Dedifferentiated amniotic fluid mesenchymal stem cell (primary cell): ENCODE data around the gene GLB1L2.
"Not testable (repeated sequence)": the region's sequence is repeated elsewhere in the genome, so short reads cannot be mapped to it uniquely, and the experiment has no call there.

ENCODE experiments used
- DNase-seq: peaks from one replicate; pipeline ENCODE4 v3.0.0-alpha.2; 2016; ENCODE audit errors: extremely low spot score

Gene GLB1L2

GRCh38 chr11:134331354-134332188 is at the start of gene GLB1L2:
TSS of gene GLB1L2 (plus strand) at chr11:134331988. CDS start at chr11:134332062, 74 bp downstream.
- no peak for DNase-seq

- no peak for DNase-seq
Observed at GRCh38 chr11:134282121-134283045, 49.4 kb upstream of the GLB1L2 start.

GRCh38 chr11:134283461-134284230 is 48.1 kb upstream of the GLB1L2 start:
- DNase-seq, result no peak

- DNase-seq, result not testable (repeated sequence)
Observed at GRCh38 chr11:134284349-134284748, 47.4 kb upstream of the GLB1L2 start.

- no peak for DNase-seq
Observed at GRCh38 chr11:134287561-134287960, 44.2 kb upstream of the GLB1L2 start.

GRCh38 chr11:134288486-134288885 is 43.3 kb upstream of the GLB1L2 start:
- DNase-seq, result no peak

- DNase-seq, result no peak
Observed at GRCh38 chr11:134289167-134289566, 42.6 kb upstream of the GLB1L2 start.

GRCh38 chr11:134289789-134290188 is 42.0 kb upstream of the GLB1L2 start:
- DNase-seq, result no peak

- DNase-seq, result no peak
Observed at GRCh38 chr11:134290646-134291045, 41.1 kb upstream of the GLB1L2 start.

GRCh38 chr11:134291196-134291595 is 40.6 kb upstream of the GLB1L2 start:
- no peak for DNase-seq

GRCh38 chr11:134292661-134293060 is 39.1 kb upstream of the GLB1L2 start:
- no peak for DNase-seq

- DNase-seq, result no peak
Observed at GRCh38 chr11:134293119-134294113, 38.4 kb upstream of the GLB1L2 start.

- DNase-seq, result no peak
Observed at GRCh38 chr11:134294664-134295063, 37.1 kb upstream of the GLB1L2 start.

GRCh38 chr11:134312223-134312622 is 19.6 kb upstream of the GLB1L2 start:
- DNase-seq, result no peak

- DNase-seq, result no peak
Observed at GRCh38 chr11:134312807-134313206, 19.0 kb upstream of the GLB1L2 start.

- no peak for DNase-seq
Observed at GRCh38 chr11:134313379-134313778, 18.4 kb upstream of the GLB1L2 start.

GRCh38 chr11:134313821-134314607 is 17.8 kb upstream of the GLB1L2 start:
- DNase-seq, result no peak

- DNase-seq, result no peak
Observed at GRCh38 chr11:134317103-134317502, 14.7 kb upstream of the GLB1L2 start.

GRCh38 chr11:134321373-134321772 is 10.4 kb upstream of the GLB1L2 start:
- DNase-seq, result not testable (repeated sequence)

GRCh38 chr11:134322553-134322952 is 9.2 kb upstream of the GLB1L2 start:
- DNase-seq, result no peak
